Medulla oblongata (tissue), 1 donor: ENCODE measurements around the gene ERGIC1.

Experiments
- DNase-seq: peaks from one replicate; pipeline ENCODE4 v3.0.0-alpha.2; 2015; ENCODE audit errors: extremely low spot score

ERGIC1 gene

GRCh38 chr5:172920447-172920849 is 86.4 kb downstream of the ERGIC1 start:
- DNase-seq: no peak

- no peak for DNase-seq
Measured at GRCh38 chr5:172920995-172921394, 86.9 kb downstream of the ERGIC1 start.

GRCh38 chr5:172921906-172922305 is 87.9 kb downstream of the ERGIC1 start:
- DNase-seq: no peak

DNA sequence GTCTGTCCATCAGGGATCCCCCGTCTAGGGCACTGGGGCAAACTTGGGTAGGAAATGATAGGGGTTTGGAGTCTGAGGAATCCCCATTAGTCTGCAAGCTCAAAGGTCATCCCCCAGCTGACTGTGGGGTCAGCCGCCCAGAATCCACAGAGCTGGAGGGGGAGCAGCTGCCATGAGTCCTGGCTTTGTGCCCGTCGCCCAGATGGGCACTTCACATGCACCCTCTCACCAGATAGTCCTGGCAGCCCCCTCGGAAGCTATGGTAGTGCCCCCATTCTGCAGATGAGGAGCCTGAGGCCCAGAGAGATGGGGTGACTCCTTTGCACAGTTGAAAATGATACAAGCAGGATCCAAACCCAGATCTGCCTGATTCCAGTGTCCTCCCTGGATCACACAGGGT is 89.5 kb downstream of the ERGIC1 start:
- no peak for DNase-seq

DNA sequence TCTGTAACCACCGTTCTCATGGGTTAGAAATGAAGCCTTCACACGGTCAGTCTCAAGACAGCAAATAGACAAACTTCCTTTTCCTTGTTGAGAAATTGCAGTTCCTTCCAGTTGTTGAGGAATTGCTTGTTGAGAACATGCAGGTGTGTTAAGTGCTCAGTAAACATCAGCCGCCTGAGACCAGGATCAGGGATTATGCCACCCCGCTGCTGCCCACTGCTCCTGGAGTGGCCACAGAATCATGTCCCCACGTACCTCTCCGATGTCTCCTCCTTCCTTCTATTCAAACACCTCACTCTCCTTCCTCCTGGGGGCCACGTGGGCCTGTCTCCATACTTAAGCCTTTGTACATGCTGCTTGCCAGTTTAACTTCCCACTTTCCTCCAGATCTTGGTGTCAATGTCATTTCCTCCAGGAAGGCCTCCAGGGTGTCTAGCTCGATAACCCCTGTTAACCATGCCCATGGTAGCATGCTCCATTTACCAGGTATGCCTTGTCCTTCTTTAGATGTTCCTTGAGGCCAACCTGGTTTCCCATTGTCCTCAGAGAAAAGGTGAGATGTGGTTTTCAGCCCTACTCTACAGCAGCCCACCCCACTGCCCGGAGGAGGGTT is 91.4 kb downstream of the ERGIC1 start:
- DNase-seq: no peak

GRCh38 chr5:172926008-172926523 is 92.0 kb downstream of the ERGIC1 start:
- DNase-seq: no peak

GRCh38 chr5:172926796-172927195 is 92.7 kb downstream of the ERGIC1 start:
- DNase-seq: no peak

GRCh38 chr5:172929371-172929838 is 95.4 kb downstream of the ERGIC1 start:
- DNase-seq: no peak

DNA sequence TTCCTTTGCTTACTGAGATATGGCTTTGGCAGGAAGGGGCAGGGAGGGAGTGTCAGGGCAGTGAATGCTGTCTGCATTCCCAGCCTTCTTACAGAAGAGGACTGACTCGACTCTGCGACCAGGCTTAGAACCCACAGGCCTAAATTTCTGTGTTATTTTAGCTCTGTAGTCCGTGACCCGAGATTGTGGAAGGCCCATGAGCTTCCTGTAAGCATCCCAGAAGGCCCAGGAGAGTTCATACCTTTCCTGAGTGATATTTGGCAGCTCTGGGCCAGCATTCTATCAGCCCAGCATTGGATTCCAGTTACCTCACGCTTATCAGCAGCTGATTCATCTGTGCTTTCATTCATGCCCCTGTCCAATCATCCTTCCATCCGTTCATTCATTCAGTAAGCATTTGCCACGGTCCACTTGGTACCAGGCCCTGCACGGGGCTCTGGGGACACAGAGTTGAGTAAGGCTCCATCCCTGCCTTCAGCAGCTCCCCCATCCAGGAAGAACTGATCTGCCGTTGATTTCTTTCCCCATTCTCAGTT is 97.0 kb downstream of the ERGIC1 start:
- DNase-seq: peak; percentile 8

DNA sequence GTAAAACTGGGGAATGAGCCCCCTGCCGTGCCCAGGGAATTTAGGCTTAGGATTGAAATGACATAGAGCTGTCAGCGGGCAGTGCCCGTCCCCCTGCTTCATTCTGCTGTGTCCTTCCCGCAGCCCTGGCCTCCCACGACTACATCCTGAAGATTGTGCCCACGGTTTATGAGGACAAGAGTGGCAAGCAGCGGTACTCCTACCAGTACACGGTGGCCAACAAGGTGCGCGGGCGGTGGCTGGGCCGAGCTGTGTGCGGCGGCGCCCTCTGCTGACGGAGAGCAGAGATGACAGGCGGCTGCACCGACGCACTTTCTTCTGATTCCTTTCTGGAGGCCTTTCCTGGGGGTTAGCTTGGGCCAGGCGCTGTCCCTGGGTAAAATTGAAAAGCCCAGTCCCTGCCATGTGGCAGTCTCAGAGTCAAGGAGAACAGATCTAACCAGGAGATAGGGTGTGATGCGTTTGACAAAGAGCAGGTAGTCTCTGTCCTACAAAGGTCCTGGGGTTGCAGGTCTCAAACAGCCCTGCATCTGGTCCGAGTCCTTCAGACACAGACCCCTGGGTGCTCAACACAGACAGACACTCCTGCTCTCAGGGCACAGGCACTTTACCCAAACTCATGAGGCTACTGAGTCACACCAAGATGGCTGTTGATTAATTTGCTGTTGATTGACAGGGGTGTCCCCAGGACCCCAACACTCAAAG is 98.4 kb downstream of the ERGIC1 start:
- DNase-seq: peak; percentile 64

- DNase-seq: no peak
Measured at GRCh38 chr5:172933238-172933637, 99.2 kb downstream of the ERGIC1 start.

DNA sequence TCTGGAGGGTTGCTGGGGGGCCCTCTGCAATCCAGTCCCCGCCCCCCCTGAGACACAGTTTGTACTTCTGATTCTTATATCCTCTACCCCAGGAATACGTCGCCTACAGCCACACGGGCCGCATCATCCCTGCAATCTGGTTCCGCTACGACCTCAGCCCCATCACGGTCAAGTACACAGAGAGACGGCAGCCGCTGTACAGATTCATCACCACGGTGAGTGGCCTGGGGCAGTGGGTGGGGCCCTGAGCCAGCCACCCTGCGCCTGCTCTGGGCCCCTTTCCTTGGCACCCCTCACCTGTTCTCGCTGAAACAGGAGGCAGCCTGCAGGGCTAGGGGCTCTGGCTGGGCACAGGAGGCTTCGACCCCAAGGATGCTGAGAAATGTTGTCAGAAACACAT is 101.0 kb downstream of the ERGIC1 start:
- DNase-seq: no peak

- no peak for DNase-seq
Measured at GRCh38 chr5:172936401-172936800, 102.3 kb downstream of the ERGIC1 start.

DNA sequence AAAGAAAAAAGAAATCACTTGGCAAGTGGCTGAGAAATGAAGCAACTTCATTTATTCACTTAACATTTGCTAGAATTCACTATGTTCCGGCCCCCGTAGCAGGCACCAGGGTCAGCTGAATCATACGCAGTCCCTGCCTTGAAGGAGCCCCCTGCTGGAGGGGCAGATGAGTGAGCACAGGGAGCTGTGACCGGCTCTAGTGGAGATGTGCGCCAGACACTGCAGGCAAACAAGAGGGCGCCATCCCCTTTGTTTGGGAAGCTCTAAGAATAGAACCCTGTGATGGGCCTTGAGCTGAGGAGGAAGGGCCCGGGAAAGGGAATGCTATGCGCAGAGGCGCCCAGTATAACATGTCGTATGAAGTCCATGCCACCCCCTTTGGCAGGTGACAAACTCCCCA is 105.0 kb downstream of the ERGIC1 start:
- no peak for DNase-seq

- DNase-seq: peak; percentile 38
Measured at GRCh38 chr5:172939611-172940267, 105.7 kb downstream of the ERGIC1 start.

- DNase-seq: no peak
Measured at GRCh38 chr5:172940268-172941066, 106.4 kb downstream of the ERGIC1 start.

- no peak for DNase-seq
Measured at GRCh38 chr5:172941067-172941516, 107.0 kb downstream of the ERGIC1 start.

- no peak for DNase-seq
Measured at GRCh38 chr5:172942556-172942955, 108.5 kb downstream of the ERGIC1 start.

GRCh38 chr5:172943283-172943841 is 109.3 kb downstream of the ERGIC1 start:
- DNase-seq: no peak

GRCh38 chr5:172943906-172944305 is 109.9 kb downstream of the ERGIC1 start:
- DNase-seq: no peak

DNA sequence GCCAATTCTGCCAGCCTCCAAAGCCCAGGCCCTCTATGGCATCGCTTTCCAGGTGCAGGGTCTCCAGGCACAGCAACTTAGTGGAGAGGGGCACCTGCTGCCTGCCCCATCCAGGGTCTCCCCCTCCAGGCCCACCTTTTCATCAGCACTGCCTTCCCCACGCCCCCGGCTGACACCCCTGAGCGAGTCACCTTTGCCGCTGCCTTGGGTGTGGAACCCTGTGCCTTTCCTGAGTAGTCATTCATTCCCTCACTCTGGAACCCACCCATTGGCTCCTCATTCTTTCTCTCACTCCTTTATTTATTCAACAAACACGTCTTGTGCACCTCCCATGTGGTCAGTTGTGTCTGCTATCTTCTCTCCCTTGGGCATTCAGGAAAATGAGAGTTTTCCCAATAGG is 110.7 kb downstream of the ERGIC1 start:
- DNase-seq: no peak
